ENCODE results near the gene SERPINE2.

Gene SERPINE2

GRCh38 chr2:223950448-223951347, 88.4 kb downstream of the SERPINE2 start:
- Histone ChIP-seq H4K20me1 (ENCODE audit: control insufficient read depth, insufficient read depth, low read depth, low read length) (no peaks in the 10 kb centered on the region), H3K79me2 (ENCODE audit: control insufficient read depth, low read length) (no peaks in the 10 kb centered on the region), H3K9me2 (replicated peaks; ENCODE audit: control insufficient read depth, low read length) (no peaks in the 10 kb centered on the region), H3K27ac (ENCODE audit: low read depth, low read length) (peak overlapping the region; percentile 22; the same call in 1 of the 2 replicates), H3K4me3 (ENCODE audit: low read length) (peak overlapping the region; percentile 31), H3K4me1 (ENCODE audit: control insufficient read depth, low read length) (peaks cover 30% of the 10 kb centered on the region), H3K9me3 (ENCODE audit: control insufficient read depth, insufficient read depth, low read length) (no peaks in the 10 kb centered on the region), H3K4me2 (ENCODE audit: low read length) (peak overlapping the region; percentile 55), H3F3A (ENCODE audit: control insufficient read depth, insufficient read depth) (no peaks in the 10 kb centered on the region; the same call in 1 of the 2 replicates), H3K36me3 (ENCODE audit: control insufficient read depth, low read length) (no peaks in the 10 kb centered on the region), H3K27me3 (ENCODE audit: control insufficient read depth, low read length) (no peaks in the 10 kb centered on the region)
- TF ChIP-seq CTCF (IDR thresholded peaks at IDR 0.05; ENCODE audit: low read depth, low read length, poor library complexity, severe bottlenecking) (no peak), EZH2phosphoT487 (IDR thresholded peaks at IDR 0.05; ENCODE audit: borderline replicate concordance, low read length) (no peak)

GRCh38 chr2:223949241-223949840, 89.7 kb downstream of the SERPINE2 start:
- H3K4me1 ChIP-seq (ENCODE audit: control insufficient read depth, low read length): peaks cover 37% of the 10 kb centered on the region
- no peaks in the 10 kb centered on the region for H3K9me3 ChIP-seq (ENCODE audit: control insufficient read depth, insufficient read depth, low read length)
- no peaks in the 10 kb centered on the region for H3K79me2 ChIP-seq (ENCODE audit: control insufficient read depth, low read length)
- no peaks in the 10 kb centered on the region for H3K36me3 ChIP-seq (ENCODE audit: control insufficient read depth, low read length)
- H3K4me2 ChIP-seq (ENCODE audit: low read length): no peak overlapping the region
- no peaks in the 10 kb centered on the region; the same call in 1 of the 2 replicates for H3F3A ChIP-seq (ENCODE audit: control insufficient read depth, insufficient read depth)
- no peak overlapping the region for H3K4me3 ChIP-seq (ENCODE audit: low read length)
- no peaks in the 10 kb centered on the region for H3K9me2 ChIP-seq (replicated peaks; ENCODE audit: control insufficient read depth, low read length)
- peaks cover 5% of the 10 kb centered on the region for H3K27me3 ChIP-seq (ENCODE audit: control insufficient read depth, low read length)
- no peaks in the 10 kb centered on the region for H4K20me1 ChIP-seq (ENCODE audit: control insufficient read depth, insufficient read depth, low read depth, low read length)
- TF ChIP-seq CTCF (IDR thresholded peaks at IDR 0.05; ENCODE audit: low read depth, low read length, poor library complexity, severe bottlenecking): peak; percentile 14
- no peak for TF ChIP-seq EZH2phosphoT487 (IDR thresholded peaks at IDR 0.05; ENCODE audit: borderline replicate concordance, low read length)
- no peak overlapping the region for H3K27ac ChIP-seq (ENCODE audit: low read depth, low read length)

- Histone ChIP-seq H3K9me3 (ENCODE audit: control insufficient read depth, insufficient read depth, low read length) (no peaks in the 10 kb centered on the region), H3K4me2 (ENCODE audit: low read length) (no peak overlapping the region), H3K4me1 (ENCODE audit: control insufficient read depth, low read length) (peaks cover 39% of the 10 kb centered on the region), H3F3A (ENCODE audit: control insufficient read depth, insufficient read depth) (no peaks in the 10 kb centered on the region; the same call in 1 of the 2 replicates), H3K9me2 (replicated peaks; ENCODE audit: control insufficient read depth, low read length) (no peaks in the 10 kb centered on the region), H3K79me2 (ENCODE audit: control insufficient read depth, low read length) (no peaks in the 10 kb centered on the region), H3K27me3 (ENCODE audit: control insufficient read depth, low read length) (peaks cover 14% of the 10 kb centered on the region), H3K4me3 (ENCODE audit: low read length) (no peak overlapping the region), H3K27ac (ENCODE audit: low read depth, low read length) (no peak overlapping the region), H4K20me1 (ENCODE audit: control insufficient read depth, insufficient read depth, low read depth, low read length) (no peaks in the 10 kb centered on the region), H3K36me3 (ENCODE audit: control insufficient read depth, low read length) (no peaks in the 10 kb centered on the region)
- TF ChIP-seq CTCF (IDR thresholded peaks at IDR 0.05; ENCODE audit: low read depth, low read length, poor library complexity, severe bottlenecking): no peak
- TF ChIP-seq EZH2phosphoT487 (IDR thresholded peaks at IDR 0.05; ENCODE audit: borderline replicate concordance, low read length): no peak
Measured at GRCh38 chr2:223947711-223948205, 91.3 kb downstream of the SERPINE2 start.
